Regular cardiac myocyte (primary cell): ENCODE data around the gene WASHC2A. TPM values are rescaled to one million over a fixed set of nuclear protein-coding genes. Genes with fewer than 3 reads are reported as not detected.

Experiments used
- total RNA-seq: library from RNA; depleted of rRNA; stranded (reverse); fragments of >200 nt; gene quantifications from 2 replicates; pipeline ENCODE4 v1.2.3, GENCODE V29; 2014

Gene WASHC2A
- 29.9 and 33.0 TPM in 2 replicates for total RNA-seq

GRCh38 chr10:50067546-50068351, at the start of gene WASHC2A:
Gene WASHC2A (plus strand): TSS chr10:50067954. CDS start chr10:50068006, 52 bp downstream.

Other genes with a start within 250 kb of the WASHC2A start
- 33.5 and 38.9 TPM in 2 replicates for gene PARG, start 125.9 kb upstream of the WASHC2A start, total RNA-seq
- 17.2 and 17.3 TPM in 2 replicates for gene TIMM23B, start 125.9 kb upstream of the WASHC2A start, total RNA-seq
- gene AGAP6, start 79.5 kb upstream of the WASHC2A start, total RNA-seq, result 1.7 and 2.5 TPM in 2 replicates
- gene ASAH2, start 183.6 kb downstream of the WASHC2A start, total RNA-seq, result 0.28 and 1.3 TPM in 2 replicates